OCI-LY3 (cell line): ENCODE data around the gene AVEN.

Experiments
- H2AFZ ChIP-seq: fragments of 200-600, 300-600 bp; shearing (Covaris generic); 2 replicates; pipeline ENCODE4 v1.6.0; 2014; ENCODE audit warnings: antibody characterized with exemption, low read depth, low read length
- H3K27ac ChIP-seq: fragments of 200-600, 300-600 bp; sonication (generic); 2 replicates; pipeline ENCODE4 v1.5.1; 2014; ENCODE audit warnings: mild to moderate bottlenecking, low read length, moderate library complexity, mixed read lengths
- H3K27me3 ChIP-seq: fragments of 200-600, 300-600 bp; sonication (generic); 2 replicates; pipeline ENCODE4 v1.6.1; 2014; ENCODE audit warnings: low read depth, low read length, mixed read lengths
- H3K36me3 ChIP-seq: fragments of 200-600, 300-600 bp; sonication (generic); replicated peaks from 2 replicates; pipeline ENCODE3; 2014; ENCODE audit warnings: low read depth, low read length, mixed read lengths
- H3K4me1 ChIP-seq: fragments of 300-600, 200-600 bp; sonication (generic); 2 replicates; pipeline ENCODE4 v1.6.1; 2014; ENCODE audit warnings: low read length, mixed read lengths
- H3K4me2 ChIP-seq: fragments of 200-600, 300-600 bp; sonication (generic); 2 replicates; pipeline ENCODE4 v1.6.1; 2014; ENCODE audit warnings: low read length, mixed read lengths
- H3K4me3 ChIP-seq: fragments of 300-600, 200-600 bp; sonication (generic); 2 replicates; pipeline ENCODE4 v1.5.1; 2014; ENCODE audit warnings: antibody characterized with exemption, mild to moderate bottlenecking, low read length, moderate library complexity
- H3K79me2 ChIP-seq: fragments of 300-600, 200-600 bp; shearing (Covaris generic); 2 replicates; pipeline ENCODE4 v1.6.1; 2014; ENCODE audit warnings: mild to moderate bottlenecking, low read length, mixed read lengths
- H3K9ac ChIP-seq: fragments of 300-600, 200-600 bp; shearing (Covaris generic); 2 replicates; pipeline ENCODE4 v1.6.0; 2014; ENCODE audit warnings: mild to moderate bottlenecking, low read length, moderate library complexity
- H3K9me3 ChIP-seq: fragments of 200-600, 300-600 bp; shearing (Covaris generic); 2 replicates; pipeline ENCODE4 v1.6.1; 2014; ENCODE audit warnings: low read length, mixed read lengths; ENCODE audit not compliant: insufficient read depth
- H4K20me1 ChIP-seq: fragments of 200-600, 300-600 bp; sonication (generic); 2 replicates; pipeline ENCODE4 v1.6.1; 2016; ENCODE audit warnings: low read length, mixed read lengths; ENCODE audit not compliant: insufficient read depth
- CTCF ChIP-seq: fragments of 200-600, 300-600 bp; sonication (generic); IDR thresholded peaks from 2 replicates; pipeline ENCODE4 v1.5.1; 2014; ENCODE audit warnings: antibody characterized with exemption, low read length, low read depth
- EZH2phosphoT487 ChIP-seq: fragments of 200-600 bp; shearing (Covaris generic); IDR thresholded peaks from 2 replicates; pipeline ENCODE4 v1.6.1; 2018; ENCODE audit warnings: antibody characterized with exemption, mixed run types, low read depth

Gene AVEN

GRCh38 chr15:34018021-34018645 lies 20.9 kb downstream of the AVEN start:
- TF ChIP-seq EZH2phosphoT487 = no peak
- TF ChIP-seq CTCF = no peak
- no peaks in the 10 kb centered on the region for H3K36me3 ChIP-seq
- H4K20me1 ChIP-seq = no peaks in the 10 kb centered on the region
- no peaks in the 10 kb centered on the region for H3K9me3 ChIP-seq
- H3K79me2 ChIP-seq = no peaks in the 10 kb centered on the region; the same call in 1 of the 2 replicates
- no peak overlapping the region for H2AFZ ChIP-seq
- no peaks in the 10 kb centered on the region for H3K27me3 ChIP-seq
- no peak overlapping the region for H3K27ac ChIP-seq
- no peak overlapping the region for H3K9ac ChIP-seq
- no peak overlapping the region for H3K4me2 ChIP-seq
- H3K4me3 ChIP-seq = no peak overlapping the region
- no peaks in the 10 kb centered on the region for H3K4me1 ChIP-seq

GRCh38 chr15:34014556-34014955 lies 24.4 kb downstream of the AVEN start:
- no peaks in the 10 kb centered on the region for H3K36me3 ChIP-seq
- no peaks in the 10 kb centered on the region for H3K9me3 ChIP-seq
- no peak overlapping the region for H3K9ac ChIP-seq
- H3K79me2 ChIP-seq = no peaks in the 10 kb centered on the region; the same call in 1 of the 2 replicates
- no peak overlapping the region for H3K27ac ChIP-seq
- H3K27me3 ChIP-seq = no peaks in the 10 kb centered on the region
- H3K4me1 ChIP-seq = no peaks in the 10 kb centered on the region
- H2AFZ ChIP-seq = no peak overlapping the region
- TF ChIP-seq CTCF (no peak), EZH2phosphoT487 (no peak)
- H3K4me2 ChIP-seq = no peak overlapping the region
- H4K20me1 ChIP-seq = no peaks in the 10 kb centered on the region
- H3K4me3 ChIP-seq = no peak overlapping the region

- no peaks in the 10 kb centered on the region; the same call in 1 of the 2 replicates for H3K79me2 ChIP-seq
- no peak overlapping the region for H3K27ac ChIP-seq
- no peak for TF ChIP-seq EZH2phosphoT487
- TF ChIP-seq CTCF = no peak
- H3K4me2 ChIP-seq = no peak overlapping the region
- no peak overlapping the region for H3K4me3 ChIP-seq
- H3K4me1 ChIP-seq = no peaks in the 10 kb centered on the region
- no peaks in the 10 kb centered on the region for H3K36me3 ChIP-seq
- no peaks in the 10 kb centered on the region for H3K9me3 ChIP-seq
- H2AFZ ChIP-seq = no peak overlapping the region
- no peak overlapping the region for H3K9ac ChIP-seq
- H4K20me1 ChIP-seq = no peaks in the 10 kb centered on the region
- no peaks in the 10 kb centered on the region for H3K27me3 ChIP-seq
These were observed 25.3 kb downstream of the AVEN start for GRCh38 chr15:34013746-34014145.

- no peak for TF ChIP-seq EZH2phosphoT487
- no peak for TF ChIP-seq CTCF
- H3K27ac ChIP-seq = no peak overlapping the region
- H3K9me3 ChIP-seq = no peaks in the 10 kb centered on the region
- H2AFZ ChIP-seq = no peak overlapping the region
- no peak overlapping the region for H3K9ac ChIP-seq
- H3K4me3 ChIP-seq = no peak overlapping the region
- no peak overlapping the region for H3K4me2 ChIP-seq
- no peaks in the 10 kb centered on the region for H3K4me1 ChIP-seq
- H3K27me3 ChIP-seq = no peaks in the 10 kb centered on the region
- no peaks in the 10 kb centered on the region for H4K20me1 ChIP-seq
- no peaks in the 10 kb centered on the region; the same call in 1 of the 2 replicates for H3K79me2 ChIP-seq
- no peaks in the 10 kb centered on the region for H3K36me3 ChIP-seq
These were observed 26.5 kb downstream of the AVEN start for GRCh38 chr15:34012461-34013028.
